Naive thymus-derived CD4-positive, alpha-beta T cell (primary cell): ENCODE measurements around the gene ZNF358. TPM values are rescaled to one million over a fixed set of nuclear protein-coding genes. Genes with fewer than 3 reads are reported as not detected.
A peak's percentile ranks its signal among the peaks of the same experiment; 100 is the strongest.

Experiments
- ATAC-seq: fragments of 150-1000 bp; cut with Tn5 transposase; 2 replicates; pipeline ENCODE4 v1.10.0; 2021; ENCODE audit warnings: mild to moderate bottlenecking, moderate library complexity
- CTCF ChIA-PET: fragments of 350-600 bp; sonication (Branson Sonifier 250); formaldehyde crosslinking; loops from one replicate; lab custom pipeline; 2021; ENCODE audit warnings: antibody characterized with exemption; lab: Charles Lee
- POLR2A ChIA-PET: fragments of 350-600 bp; sonication (Branson Sonifier 250); formaldehyde crosslinking; loops from one replicate; lab custom pipeline; 2021; ENCODE audit warnings: antibody characterized with exemption, inconsistent platforms; lab: Charles Lee
- DNase-seq, 9 donors: peaks; one replicate each; pipeline versions ENCODE4 v3.0.0 to v3.0.0-alpha.2; 2020 to 2022; ENCODE audit warnings: mixed read lengths in 1 of 9
- H3K27ac ChIP-seq: one replicate; pipeline ENCODE4 v1.7.0; 2013; ENCODE audit warnings: mild to moderate bottlenecking, low read depth, low read length, moderate library complexity
- H3K27me3 ChIP-seq, 2 donors: one replicate each; pipeline ENCODE4 v1.7.0; 2013; ENCODE audit warnings: low read length in 2 of 2, mild to moderate bottlenecking in 2 of 2, moderate library complexity in 2 of 2; ENCODE audit not compliant: control insufficient read depth in 2 of 2, insufficient read depth in 2 of 2
- H3K36me3 ChIP-seq, 3 experiments: 1 replicate in 2 of 3; 2 replicates in 1 of 3; pipeline ENCODE4 v1.7.0; 2013; ENCODE audit warnings: low read length in 3 of 3, mild to moderate bottlenecking in 3 of 3, moderate library complexity in 1 of 3; ENCODE audit not compliant: insufficient read depth in 3 of 3, control insufficient read depth in 2 of 3
- H3K4me1 ChIP-seq, 2 donors: one replicate each; pipeline ENCODE4 v1.7.0; 2013; ENCODE audit warnings: low read length in 2 of 2, mild to moderate bottlenecking in 2 of 2, moderate library complexity in 1 of 2; ENCODE audit not compliant: control insufficient read depth in 2 of 2, insufficient read depth in 2 of 2
- H3K4me3 ChIP-seq: 2 replicates; pipeline ENCODE4 v1.7.0; 2013; ENCODE audit warnings: mild to moderate bottlenecking, low read length
- H3K9me3 ChIP-seq, 3 experiments: 1 replicate in 2 of 3; 2 replicates in 1 of 3; pipeline ENCODE4 v1.7.0; 2013; ENCODE audit warnings: low read length in 3 of 3; ENCODE audit not compliant: control insufficient read depth in 2 of 3
- H3K27ac Mint-ChIP-seq, 9 donors: one replicate each; pipeline ENCODE4 v1.8.0; 2020 to 2022; ENCODE audit warnings: mixed read lengths in 9 of 9, mild to moderate bottlenecking in 8 of 9, moderate library complexity in 5 of 9, inconsistent platforms in 2 of 9
- H3K27me3 Mint-ChIP-seq, 5 donors: one replicate each; pipeline ENCODE4 v1.8.0; 2021 to 2022; ENCODE audit warnings: mixed read lengths in 5 of 5, mild to moderate bottlenecking in 1 of 5
- H3K36me3 Mint-ChIP-seq, 5 donors: one replicate each; pipeline ENCODE4 v1.8.0; 2020 to 2022; ENCODE audit warnings: mixed read lengths in 5 of 5, mild to moderate bottlenecking in 3 of 5, inconsistent platforms in 1 of 5
- H3K4me1 Mint-ChIP-seq, 7 donors: one replicate each; pipeline ENCODE4 v1.8.0; 2020 to 2022; ENCODE audit warnings: mixed read lengths in 7 of 7, mild to moderate bottlenecking in 3 of 7, inconsistent platforms in 1 of 7
- H3K4me3 Mint-ChIP-seq, 10 donors: one replicate each; pipeline ENCODE4 v1.8.0; 2020 to 2022; ENCODE audit warnings: mild to moderate bottlenecking in 10 of 10, mixed read lengths in 10 of 10, moderate library complexity in 6 of 10, inconsistent platforms in 2 of 10
- H3K9me3 Mint-ChIP-seq, 11 donors: one replicate each; pipeline ENCODE4 v1.8.0; 2020 to 2022; ENCODE audit warnings: mixed read lengths in 11 of 11, mild to moderate bottlenecking in 4 of 11, inconsistent platforms in 1 of 11, moderate library complexity in 1 of 11
- intact Hi-C, 2 donors: fragments of 100-400 bp; cut with micrococcal nuclease; formaldehyde crosslinking; loops; one replicate each; pipeline ENCODE4 v1.15.1; 2023
- polyA plus RNA-seq, 2 donors: library from polyadenylated mRNA; unstranded; fragments of 300-500 nt; fragmentation: Illumina TruSeq; gene quantifications; one replicate each; pipeline ENCODE4 v1.2.3, GENCODE V29; 2021
- total RNA-seq, 6 experiments: library from RNA in 5 of 6; stranded (reverse) in 5 of 6; gene quantifications; 1 replicate in 5 of 6; 2 replicates in 1 of 6; pipeline ENCODE4 v1.2.3 and lab custom pipeline; 2021 to 2026

Gene ZNF358
- total and polyA plus RNA-seq, 7 experiments from 2014 or later: 1.4 to 10.1 (median 7.1) TPM

DNA sequence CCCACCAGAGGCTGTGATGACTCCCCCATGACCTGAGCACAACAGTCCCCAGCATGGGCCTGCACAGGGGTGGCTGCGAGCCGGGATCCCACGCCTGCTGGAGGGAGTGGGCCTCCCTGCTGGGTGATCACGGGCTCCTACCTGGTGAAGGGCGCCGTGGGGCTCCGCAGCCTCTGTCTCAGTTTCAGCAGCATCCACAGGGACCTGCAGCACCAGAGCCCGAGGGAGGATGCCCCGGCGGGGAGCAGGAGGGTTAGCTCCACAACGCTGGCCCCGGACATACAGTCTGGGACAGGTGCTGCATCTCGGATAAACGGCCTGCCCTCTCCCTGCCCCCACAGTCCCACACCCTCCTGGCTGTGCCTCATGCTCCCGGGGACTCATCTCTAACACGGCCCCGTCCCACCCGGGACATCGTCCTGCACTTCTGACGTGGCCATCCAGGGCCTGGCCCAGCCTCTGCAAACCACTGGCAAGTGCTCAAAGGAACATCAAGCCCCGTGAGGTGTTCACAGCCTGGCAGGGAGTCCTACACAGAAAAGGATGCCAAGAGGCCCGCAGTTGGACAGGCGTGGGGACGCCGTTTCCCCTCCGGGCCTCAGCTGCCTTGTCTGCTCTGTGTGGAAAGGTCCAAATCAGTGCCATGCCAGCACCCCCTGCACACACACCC lies 37.6 kb upstream of the ZNF358 start:
- DNase-seq (peak in 1 of 9 donors; percentile 27), ATAC-seq (peak; percentile 7)
- no peaks in the 10 kb centered on the region for H3K36me3 Mint-ChIP-seq
- H3K27ac ChIP-seq: no peak overlapping the region
- no peak overlapping the region for H3K4me3 ChIP-seq
- no peaks in the 10 kb centered on the region for H3K27me3 Mint-ChIP-seq
- no peaks in the 10 kb centered on the region for H3K9me3 ChIP-seq
- H3K27ac Mint-ChIP-seq: peak overlapping the region in 6 of 9 donors; percentile 37 to 75 (median 58)
- H3K4me1 ChIP-seq: peaks cover 0 to 3% of the 10 kb centered on the region in 2 donors
- POLR2A ChIA-PET: interaction anchor here (0.7 kb wide), 1 partner anchor 97 kb away, joined by 4 read pairs; no protein-coding TSS in a partner anchor
- H3K4me3 Mint-ChIP-seq: peak overlapping the region in 3 of 10 donors; percentile 13 to 62 (median 45)
- peaks cover 3 to 11% (median 4%) of the 10 kb centered on the region in 7 donors for H3K4me1 Mint-ChIP-seq
- CTCF ChIA-PET: no interaction called here
- H3K9me3 Mint-ChIP-seq: peaks cover 0 to 22% (median 0%) of the 10 kb centered on the region in 11 donors
- H3K36me3 ChIP-seq: no peaks in the 10 kb centered on the region
- intact Hi-C loops: no loop called here
- no peaks in the 10 kb centered on the region for H3K27me3 ChIP-seq

DNA sequence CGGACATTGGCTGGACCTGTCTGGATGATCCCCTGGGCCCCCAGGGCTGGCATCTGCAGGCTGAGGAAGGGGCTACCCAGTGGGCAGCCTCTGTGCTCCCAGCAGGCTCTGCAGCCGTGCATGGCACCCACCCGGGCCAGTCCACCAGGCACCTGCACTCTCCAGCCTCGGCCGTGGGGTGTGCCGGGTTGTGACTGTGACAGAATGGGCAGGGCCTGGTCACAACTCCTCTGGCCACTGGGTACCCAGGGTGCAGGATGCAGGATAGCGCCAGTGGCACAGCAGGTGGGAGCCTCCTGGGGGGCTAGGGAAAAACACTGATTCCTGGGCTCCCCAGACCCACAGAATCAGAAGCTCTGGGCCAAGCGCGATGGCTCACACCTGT lies 37.1 kb upstream of the ZNF358 start:
- Mint-ChIP-seq H3K36me3 (no peaks in the 10 kb centered on the region), H3K4me3 (peak overlapping the region in 1 of 10 donors; percentile 35), H3K9me3 (peaks cover 0 to 24% (median 0%) of the 10 kb centered on the region in 11 donors), H3K27ac (peak overlapping the region in 2 of 9 donors; percentile 80 to 83), H3K27me3 (no peaks in the 10 kb centered on the region), H3K4me1 (peaks cover 5 to 16% (median 9%) of the 10 kb centered on the region in 7 donors)
- ATAC-seq (no peak), DNase-seq (no peak)
- ChIA-PET POLR2A (no interaction called here), CTCF (no interaction called here)
- Histone ChIP-seq H3K4me3 (no peak overlapping the region), H3K36me3 (no peaks in the 10 kb centered on the region), H3K27me3 (no peaks in the 10 kb centered on the region), H3K27ac (no peak overlapping the region), H3K4me1 (peaks cover 0 to 8% of the 10 kb centered on the region in 2 donors), H3K9me3 (no peaks in the 10 kb centered on the region)
- intact Hi-C loops: no loop called here

DNA sequence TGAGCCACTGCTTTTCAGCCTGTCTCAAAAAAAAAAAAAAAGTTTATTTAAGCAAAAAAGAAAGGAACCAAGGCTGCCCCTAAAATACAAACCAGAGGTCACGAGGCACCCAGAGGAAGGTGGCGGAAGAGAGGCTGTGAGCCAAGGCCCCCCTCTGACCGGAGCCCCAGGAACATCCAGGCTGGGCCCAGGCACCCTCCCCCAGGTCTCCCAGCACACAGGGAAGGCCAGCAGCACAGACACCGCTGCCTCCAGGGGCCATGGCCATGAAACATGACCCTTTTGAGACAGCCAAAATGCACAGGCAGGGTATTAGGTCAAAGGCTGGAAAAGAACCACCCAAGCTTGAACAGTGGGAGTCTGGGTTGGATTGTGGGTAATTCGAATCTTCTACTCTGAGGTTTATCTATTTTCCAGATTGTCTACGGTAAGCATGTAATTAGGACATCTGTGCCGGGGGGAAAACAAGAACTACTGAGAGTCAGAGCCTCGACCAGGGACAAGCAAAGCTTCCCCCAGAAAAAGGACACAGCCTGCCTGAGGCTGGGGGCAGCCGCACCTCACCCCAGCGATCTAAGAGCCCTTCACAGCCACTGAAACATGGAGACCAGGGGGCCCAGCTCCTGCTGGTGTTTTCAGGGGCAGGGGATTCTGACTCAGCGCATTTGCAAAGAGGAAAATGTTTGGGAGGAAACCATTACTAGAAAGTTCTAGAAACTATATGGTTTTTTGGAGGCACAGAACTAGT lies 35.5 kb upstream of the ZNF358 start:
- H3K9me3 Mint-ChIP-seq: peaks cover 0 to 30% (median 0%) of the 10 kb centered on the region in 11 donors
- H3K4me3 Mint-ChIP-seq: peak overlapping the region in 3 of 10 donors; percentile 30 to 67 (median 66)
- Histone ChIP-seq H3K9me3 (no peaks in the 10 kb centered on the region), H3K27ac (no peak overlapping the region), H3K4me3 (no peak overlapping the region), H3K27me3 (no peaks in the 10 kb centered on the region), H3K4me1 (peaks cover 0 to 9% of the 10 kb centered on the region in 2 donors), H3K36me3 (no peaks in the 10 kb centered on the region)
- peaks cover 5 to 22% (median 11%) of the 10 kb centered on the region in 7 donors for H3K4me1 Mint-ChIP-seq
- ChIA-PET POLR2A (no interaction called here), CTCF (no interaction called here)
- peak overlapping the region in 7 of 9 donors; percentile 42 to 93 (median 59) for H3K27ac Mint-ChIP-seq
- no peak for ATAC-seq
- no peaks in the 10 kb centered on the region for H3K27me3 Mint-ChIP-seq
- DNase-seq: no peak
- intact Hi-C loops: no loop called here
- H3K36me3 Mint-ChIP-seq: no peaks in the 10 kb centered on the region

DNA sequence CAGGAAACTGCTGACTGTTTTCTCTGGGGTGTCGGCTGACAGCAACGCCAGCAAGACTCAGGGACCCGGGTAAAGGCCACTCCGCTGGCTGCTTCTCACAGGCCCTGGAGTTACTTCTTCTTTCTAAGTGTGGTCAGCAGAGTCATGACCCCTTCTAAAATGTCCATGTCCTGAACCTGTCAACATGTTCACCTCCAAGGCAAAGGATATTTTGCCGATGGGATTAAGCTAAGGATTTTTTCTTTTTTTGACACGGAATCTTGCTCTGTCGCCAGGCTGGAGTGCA lies 35.0 kb upstream of the ZNF358 start:
- Histone ChIP-seq H3K4me1 (peaks cover 0 to 9% of the 10 kb centered on the region in 2 donors), H3K27ac (no peak overlapping the region), H3K36me3 (no peaks in the 10 kb centered on the region), H3K4me3 (no peak overlapping the region), H3K27me3 (no peaks in the 10 kb centered on the region), H3K9me3 (no peaks in the 10 kb centered on the region)
- Mint-ChIP-seq H3K27ac (peak overlapping the region in 6 of 9 donors; percentile 8 to 93 (median 64)), H3K9me3 (peaks cover 0 to 32% (median 0%) of the 10 kb centered on the region in 11 donors), H3K4me1 (peaks cover 5 to 22% (median 11%) of the 10 kb centered on the region in 7 donors), H3K36me3 (no peaks in the 10 kb centered on the region), H3K4me3 (peak overlapping the region in 3 of 10 donors; percentile 14 to 35 (median 19)), H3K27me3 (no peaks in the 10 kb centered on the region)
- intact Hi-C loops: no loop called here
- ChIA-PET CTCF (no interaction called here), POLR2A (no interaction called here)
- ATAC-seq: no peak
- no peak for DNase-seq

DNA sequence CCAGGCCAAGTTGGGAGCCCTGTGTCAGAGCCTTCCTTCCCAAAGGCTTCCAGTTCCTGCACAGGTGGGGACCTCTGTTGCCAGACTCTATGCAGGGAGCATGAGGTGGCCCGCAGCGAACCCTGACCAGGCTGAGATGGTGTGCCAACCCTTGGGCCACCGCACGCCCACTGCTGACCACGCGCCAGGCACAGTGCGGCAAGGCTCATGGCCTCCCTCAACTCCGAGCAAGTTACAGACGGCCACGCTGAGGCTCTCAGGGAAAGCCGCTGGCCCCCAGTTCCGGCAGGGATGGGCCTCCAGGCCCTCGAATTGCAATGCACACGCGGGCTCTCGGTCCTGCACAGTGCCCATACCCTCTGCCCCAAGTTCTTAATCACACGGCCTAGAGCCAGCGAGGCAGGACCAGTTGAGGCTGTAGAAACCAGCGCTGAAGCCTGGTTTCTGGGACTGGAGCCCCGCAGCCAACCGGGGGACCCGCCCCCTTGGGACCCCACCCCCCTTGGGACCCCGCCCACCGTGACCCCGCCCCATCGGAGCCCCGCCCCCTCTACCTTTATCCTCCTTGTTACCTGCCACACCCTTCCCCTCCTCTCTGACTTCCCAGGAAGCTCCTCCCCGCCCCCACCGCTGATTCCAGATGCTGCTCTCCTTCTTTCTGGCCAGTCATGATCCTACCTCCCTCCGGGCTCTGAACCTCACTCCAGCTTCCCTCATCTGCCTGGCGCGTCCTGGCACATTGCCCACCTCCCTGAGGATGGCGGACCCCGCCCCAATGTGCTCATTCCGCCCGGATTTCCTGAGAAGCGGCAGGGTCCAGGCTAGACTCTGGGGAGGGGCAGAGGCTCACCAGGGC lies 33.1 kb upstream of the ZNF358 start:
- intact Hi-C loops: no loop called here
- no peaks in the 10 kb centered on the region for H3K9me3 ChIP-seq
- ChIA-PET POLR2A (interaction anchor here (0.6 kb wide), 1 partner anchor 226 kb away, joined by 3 read pairs; no protein-coding TSS in a partner anchor), CTCF (no interaction called here)
- Mint-ChIP-seq H3K4me1 (peaks cover 5 to 22% (median 11%) of the 10 kb centered on the region in 7 donors), H3K9me3 (peaks cover 0 to 32% (median 0%) of the 10 kb centered on the region in 11 donors), H3K4me3 (peak overlapping the region in 8 of 10 donors; percentile 5 to 68 (median 42)), H3K27me3 (no peaks in the 10 kb centered on the region), H3K27ac (peak overlapping the region in 7 of 9 donors; percentile 25 to 85 (median 67)), H3K36me3 (no peaks in the 10 kb centered on the region)
- DNase-seq: no peak
- no peaks in the 10 kb centered on the region for H3K27me3 ChIP-seq
- no peak overlapping the region for H3K4me3 ChIP-seq
- ATAC-seq: peak; percentile 30
- peaks cover 0 to 9% of the 10 kb centered on the region in 2 donors for H3K4me1 ChIP-seq
- H3K36me3 ChIP-seq: no peaks in the 10 kb centered on the region
- no peak overlapping the region for H3K27ac ChIP-seq

DNA sequence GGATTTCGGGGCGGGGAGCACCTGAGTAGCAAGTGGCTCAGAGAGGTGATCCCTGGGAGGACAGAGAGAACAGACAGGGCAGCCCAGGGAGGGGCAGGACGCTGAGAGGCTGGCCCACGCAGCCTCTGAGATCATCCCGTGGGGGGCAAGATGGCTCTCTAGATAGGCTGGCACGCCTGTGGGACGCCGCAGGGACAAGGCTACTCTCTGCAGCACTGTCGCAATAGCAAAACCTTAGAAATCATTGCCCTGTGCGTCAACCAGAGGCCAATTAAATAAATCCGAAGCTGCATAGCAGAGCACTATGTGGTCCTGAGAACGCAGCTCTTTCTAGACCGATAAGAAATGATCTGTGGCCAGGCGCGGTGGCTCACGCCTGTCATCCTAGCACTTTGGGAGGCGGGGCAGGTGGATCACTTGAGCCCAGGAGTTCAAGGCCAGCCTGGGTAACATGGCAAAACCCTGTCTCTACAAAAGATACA lies 32.1 kb upstream of the ZNF358 start:
- H3K4me1 ChIP-seq: peaks cover 0 to 17% of the 10 kb centered on the region in 2 donors
- Mint-ChIP-seq H3K36me3 (no peaks in the 10 kb centered on the region), H3K9me3 (peaks cover 0 to 30% (median 0%) of the 10 kb centered on the region in 11 donors), H3K4me1 (peaks cover 5 to 22% (median 11%) of the 10 kb centered on the region in 7 donors), H3K27me3 (no peaks in the 10 kb centered on the region), H3K4me3 (peak overlapping the region in 6 of 10 donors; percentile 5 to 68 (median 42)), H3K27ac (peak overlapping the region in 6 of 9 donors; percentile 38 to 85 (median 62))
- ChIA-PET CTCF (interaction anchor here (0.7 kb wide), 1 partner anchor 26 kb away, joined by 5 read pairs; no protein-coding TSS in a partner anchor), POLR2A (interaction anchor here (0.6 kb wide), 1 partner anchor 227 kb away, joined by 3 read pairs; no protein-coding TSS in a partner anchor)
- no peaks in the 10 kb centered on the region for H3K36me3 ChIP-seq
- DNase-seq (no peak), ATAC-seq (peak; percentile 68)
- H3K9me3 ChIP-seq: no peaks in the 10 kb centered on the region
- intact Hi-C loops: no loop called here
- H3K27ac ChIP-seq: no peak overlapping the region
- H3K4me3 ChIP-seq: no peak overlapping the region
- H3K27me3 ChIP-seq: no peaks in the 10 kb centered on the region
